NCI-H446 treated with DMSO at 0.1 percent for 48 hours (cell line): ENCODE measurements around the gene STIM2.

Experiments
- DNase-seq: peaks from one replicate; lab custom pipeline; 2025; lab: John Stamatoyannopoulos, UW

Gene STIM2

GRCh38 chr4:26837993-26838842 lies 22.4 kb upstream of the STIM2 start:
- no peak for DNase-seq

- DNase-seq = no peak
Observed at GRCh38 chr4:26839016-26839415, 21.6 kb upstream of the STIM2 start.

- DNase-seq = peak; percentile 80
Observed at GRCh38 chr4:26839534-26839951, 21.1 kb upstream of the STIM2 start.

GRCh38 chr4:26840786-26841185 lies 19.9 kb upstream of the STIM2 start:
- DNase-seq = no peak

- DNase-seq = no peak
Observed at GRCh38 chr4:26842911-26843310, 17.7 kb upstream of the STIM2 start.

GRCh38 chr4:26850528-26850927 lies 10.1 kb upstream of the STIM2 start:
- DNase-seq = no peak

GRCh38 chr4:26851129-26851528 lies 9.5 kb upstream of the STIM2 start:
- no peak for DNase-seq

GRCh38 chr4:26854701-26855100 lies 5.9 kb upstream of the STIM2 start:
- DNase-seq = peak; percentile 17

- no peak for DNase-seq
Observed at GRCh38 chr4:26856906-26857277, 3.7 kb upstream of the STIM2 start.

GRCh38 chr4:26857278-26858034 lies 3.2 kb upstream of the STIM2 start:
- peak; percentile 15 for DNase-seq

GRCh38 chr4:26858035-26858918 lies 2.4 kb upstream of the STIM2 start:
- no peak for DNase-seq

- no peak for DNase-seq
Observed at GRCh38 chr4:26858947-26859401, 1.7 kb upstream of the STIM2 start.

GRCh38 chr4:26859762-26860156 lies 882 bp upstream of the STIM2 start:
- DNase-seq = no peak

GRCh38 chr4:26860922-26861433 lies 337 bp downstream of the STIM2 start:
- no peak for DNase-seq

GRCh38 chr4:26861434-26862186 lies 969 bp downstream of the STIM2 start:
- peak; percentile 27 for DNase-seq

GRCh38 chr4:26862381-26862915 lies 1.8 kb downstream of the STIM2 start:
- DNase-seq = no peak

- DNase-seq = no peak
Observed at GRCh38 chr4:26863512-26863911, 2.9 kb downstream of the STIM2 start.

- no peak for DNase-seq
Observed at GRCh38 chr4:26864899-26865298, 4.3 kb downstream of the STIM2 start.

- DNase-seq = no peak
Observed at GRCh38 chr4:26866203-26866602, 5.6 kb downstream of the STIM2 start.

- DNase-seq = no peak
Observed at GRCh38 chr4:26866781-26867180, 6.1 kb downstream of the STIM2 start.
